Tibial nerve (tissue), 4 donors: ENCODE measurements around the gene PLD3. TPM values are rescaled to one million over a fixed set of nuclear protein-coding genes. Genes with fewer than 3 reads are reported as not detected.

Experiments
- DNase-seq, 2 donors: peaks; one replicate each; pipeline ENCODE4 v3.0.0-alpha.2; 2019; ENCODE audit warnings: low spot score in 2 of 2
- H3K27ac ChIP-seq, 4 donors: fragments of 200-600 bp; sonication (generic) in 3 of 4; one replicate each; pipeline ENCODE4 v1.5.1; 2017 to 2019; ENCODE audit warnings: mild to moderate bottlenecking in 1 of 4
- H3K27me3 ChIP-seq, 2 donors: fragments of 200-600 bp; sonication (generic) in 1 of 2; one replicate each; pipeline versions ENCODE4 v1.5.1 to v1.6.0; 2017 to 2019
- H3K36me3 ChIP-seq, 3 donors: fragments of 200-600 bp; sonication (generic); one replicate each; pipeline ENCODE4 v1.5.1; 2018 to 2019
- H3K4me1 ChIP-seq, 4 donors: fragments of 200-600 bp; sonication (generic) in 3 of 4; one replicate each; pipeline ENCODE4 v1.5.1; 2017 to 2019
- H3K4me3 ChIP-seq, 4 donors: fragments of 200-600 bp; sonication (generic) in 3 of 4; one replicate each; pipeline ENCODE4 v1.5.1; 2017 to 2019; ENCODE audit warnings: mild to moderate bottlenecking in 1 of 4, moderate library complexity in 1 of 4
- H3K9me3 ChIP-seq, 4 donors: fragments of 200-600 bp; sonication (generic) in 3 of 4; one replicate each; pipeline ENCODE4 v1.5.1; 2017 to 2019
- CTCF ChIP-seq, 5 experiments: fragments of 200-600 bp in 3 of 5; fragments of 450-650 bp in 2 of 5; sonication (generic) in 3 of 5; IDR thresholded peaks; one replicate each; pipeline ENCODE4 v1.5.1; 2016 to 2019; ENCODE audit warnings: antibody characterized with exemption in 5 of 5, mild to moderate bottlenecking in 3 of 5, moderate library complexity in 2 of 5
- EP300 ChIP-seq, 2 donors: sonication (generic); formaldehyde crosslinking; IDR thresholded peaks; one replicate each; pipeline ENCODE4 v1.6.1; 2017; ENCODE audit warnings: antibody characterized with exemption in 2 of 2, mild to moderate bottlenecking in 1 of 2
- POLR2A ChIP-seq, 2 donors: fragments of 450-650 bp; IDR thresholded peaks; one replicate each; pipeline ENCODE4 v1.6.1; 2017; ENCODE audit warnings: antibody characterized with exemption in 2 of 2, mild to moderate bottlenecking in 2 of 2, moderate library complexity in 2 of 2
- WGBS, 2 donors: methylation state at CpG; one replicate each; pipeline ENCODE4 v1.1.5; 2018; 5-methylcytosine and 5-hydroxymethylcytosine counted together
- total RNA-seq, 4 donors: library from RNA; depleted of rRNA; stranded (reverse); fragments of >200 nt; gene quantifications; one replicate each; pipeline ENCODE4 v1.1.0, GENCODE V29; 2016

Gene PLD3
- total RNA-seq, 4 donors from 2014 or later, result 259 to 352 (median 281) TPM

GRCh38 chr19:40414542-40415535 is 66.3 kb downstream of the PLD3 start:
- Histone ChIP-seq H3K9me3 (no peaks in the 10 kb centered on the region), H3K36me3 (no peaks in the 10 kb centered on the region), H3K27ac (peak overlapping the region in 3 of 4 donors; percentile 58 to 95 (median 95)), H3K4me1 (peaks cover 0 to 38% (median 0%) of the 10 kb centered on the region in 4 donors), H3K4me3 (peak overlapping the region in 3 of 4 donors; percentile 3 to 41 (median 21)), H3K27me3 (peaks cover 0 to 7% of the 10 kb centered on the region in 2 donors)
- TF ChIP-seq CTCF (IDR thresholded peaks at IDR 0.05) (no peak), EP300 (IDR thresholded peaks at IDR 0.05) (peak in 1 of 2 donors; percentile 62)
- DNase-seq, result no peak
- 58 to 63% methylated on average over 15 to 20 of the region's 21 CpGs for WGBS, 2 donors

- Histone ChIP-seq H3K9me3 (no peaks in the 10 kb centered on the region), H3K27ac (peak overlapping the region in 3 of 4 donors; percentile 37 to 95 (median 95)), H3K27me3 (peaks cover 0 to 7% of the 10 kb centered on the region in 2 donors), H3K4me3 (no peak overlapping the region), H3K36me3 (no peaks in the 10 kb centered on the region), H3K4me1 (peaks cover 0 to 43% (median 0%) of the 10 kb centered on the region in 4 donors)
- TF ChIP-seq EP300 (IDR thresholded peaks at IDR 0.05) (no peak), CTCF (IDR thresholded peaks at IDR 0.05) (no peak), POLR2A (IDR thresholded peaks at IDR 0.05) (no peak)
- no peak for DNase-seq
- 94 to 100% methylated on average over 2 of the region's 2 CpGs for WGBS, 2 donors
These were observed 67.3 kb downstream of the PLD3 start for GRCh38 chr19:40415768-40416167.

- Histone ChIP-seq H3K36me3 (no peaks in the 10 kb centered on the region), H3K4me1 (peaks cover 0 to 38% (median 7%) of the 10 kb centered on the region in 4 donors), H3K27ac (peak overlapping the region; percentile 59 to 95 (median 82)), H3K9me3 (no peaks in the 10 kb centered on the region), H3K27me3 (peaks cover 0 to 7% of the 10 kb centered on the region in 2 donors), H3K4me3 (no peak overlapping the region)
- TF ChIP-seq EP300 (IDR thresholded peaks at IDR 0.05) (peak in 1 of 2 donors; percentile 60), CTCF (IDR thresholded peaks at IDR 0.05) (no peak), POLR2A (IDR thresholded peaks at IDR 0.05) (peak in 1 of 2 donors; percentile 58)
- 32 to 40% methylated on average over 15 to 16 of the region's 16 CpGs for WGBS, 2 donors
- peak; percentile 46 to 47 for DNase-seq
These were observed 68.6 kb downstream of the PLD3 start for GRCh38 chr19:40416918-40417642.

GRCh38 chr19:40417643-40417981 is 69.1 kb downstream of the PLD3 start:
- no peak for TF ChIP-seq POLR2A (IDR thresholded peaks at IDR 0.05)
- TF ChIP-seq EP300 (IDR thresholded peaks at IDR 0.05), result no peak
- TF ChIP-seq CTCF (IDR thresholded peaks at IDR 0.05), result no peak
- Histone ChIP-seq H3K27me3 (peaks cover 0 to 7% of the 10 kb centered on the region in 2 donors), H3K27ac (peak overlapping the region; percentile 59 to 95 (median 82)), H3K36me3 (peaks cover 0 to 5% (median under 1%) of the 10 kb centered on the region in 3 donors), H3K4me3 (no peak overlapping the region), H3K9me3 (no peaks in the 10 kb centered on the region), H3K4me1 (peaks cover 0 to 43% (median 9%) of the 10 kb centered on the region in 4 donors)
- WGBS, 2 donors, result 59 to 61% methylated on average over 4 of the region's 4 CpGs
- no peak for DNase-seq
